Measurements from ENCODE around the gene MLLT6. TPM values are rescaled to one million over a fixed set of nuclear protein-coding genes. Genes with fewer than 3 reads are reported as not detected.

Gene MLLT6
- 10 to 100 TPM; 62.7 to 83.6 (median 73.0) TPM for total RNA-seq

GRCh38 chr17:38704606-38705522 lies at the start of gene MLLT6:
TSS of gene MLLT6 (plus strand) at chr17:38705273. CDS start at chr17:38705633, 360 bp downstream.
- no peak for DNase-seq (ENCODE audit: extremely low spot score)
- intact Hi-C loops (cut with DNase I): loop anchor here (5.0 kb wide), 1 partner anchor 42 kb away; the partner anchor contains the start of gene PCGF2
- WGBS: under 1% methylated on average over 70 of the region's 100 CpGs
- Histone ChIP-seq H3K27ac (replicated peaks in 1 of 4) (peak within 1 kb of the TSS; percentile 94 to 98 (median 96)), H3K4me1 (peaks cover 22 to 61% (median 54%) of the 10 kb centered on the region in 4 donors), H3K9me3 (no peaks in the 10 kb centered on the region), H3K27me3 (no peaks in the 10 kb centered on the region), H3K36me3 (peaks cover 7 to 27% (median 24%) of the 10 kb centered on the region in 4 donors), H3K4me3 (peak within 1 kb of the TSS; percentile 67 to 99 (median 90))
- TF ChIP-seq POLR2AphosphoS5 (IDR thresholded peaks at IDR 0.05) (peak; percentile 46 to 58), POLR2A (IDR thresholded peaks at IDR 0.05; ENCODE audit: low read depth) (peak; percentile 8), EP300 (IDR thresholded peaks at IDR 0.05) (no peak), CTCF (IDR thresholded peaks at IDR 0.05) (no peak)

- Histone ChIP-seq H3K4me1 (peaks cover 0 to 18% (median 8%) of the 10 kb centered on the region in 4 donors), H3K27ac (replicated peaks in 1 of 4) (peak overlapping the region in 2 of 4 donors; percentile 3 to 19), H3K9me3 (no peaks in the 10 kb centered on the region), H3K27me3 (peaks cover 0 to 63% (median 3%) of the 10 kb centered on the region in 4 donors), H3K4me3 (no peak overlapping the region), H3K36me3 (no peaks in the 10 kb centered on the region)
- WGBS: 78% methylated on average over 19 of the region's 27 CpGs
- intact Hi-C loops (cut with DNase I): no loop called here
- no peak for DNase-seq (ENCODE audit: extremely low spot score)
- TF ChIP-seq EP300 (IDR thresholded peaks at IDR 0.05): no peak
- TF ChIP-seq POLR2AphosphoS5 (IDR thresholded peaks at IDR 0.05): no peak
- no peak for TF ChIP-seq CTCF (IDR thresholded peaks at IDR 0.05)
- TF ChIP-seq POLR2A (IDR thresholded peaks at IDR 0.05; ENCODE audit: low read depth): no peak
Observed at GRCh38 chr17:38656959-38657823, 47.9 kb upstream of the MLLT6 start.

- Histone ChIP-seq H3K9me3 (no peaks in the 10 kb centered on the region), H3K27ac (replicated peaks in 1 of 4) (no peak overlapping the region), H3K27me3 (peaks cover 0 to 60% (median 3%) of the 10 kb centered on the region in 4 donors), H3K4me1 (peaks cover 0 to 18% (median 8%) of the 10 kb centered on the region in 4 donors), H3K4me3 (no peak overlapping the region), H3K36me3 (no peaks in the 10 kb centered on the region)
- intact Hi-C loops (cut with DNase I): no loop called here
- TF ChIP-seq POLR2A (IDR thresholded peaks at IDR 0.05; ENCODE audit: low read depth) (no peak), POLR2AphosphoS5 (IDR thresholded peaks at IDR 0.05) (no peak), EP300 (IDR thresholded peaks at IDR 0.05) (no peak), CTCF (IDR thresholded peaks at IDR 0.05) (no peak)
- 75% methylated on average over 8 of the region's 15 CpGs for WGBS
- no peak for DNase-seq (ENCODE audit: extremely low spot score)
Observed at GRCh38 chr17:38657824-38658740, 47.0 kb upstream of the MLLT6 start.

GRCh38 chr17:38658741-38659345 lies 46.2 kb upstream of the MLLT6 start:
- WGBS: 49% methylated on average over 9 of the region's 13 CpGs
- Histone ChIP-seq H3K36me3 (no peaks in the 10 kb centered on the region), H3K4me1 (peaks cover 0 to 18% (median 8%) of the 10 kb centered on the region in 4 donors), H3K4me3 (no peak overlapping the region), H3K27ac (replicated peaks in 1 of 4) (no peak overlapping the region), H3K27me3 (peaks cover 0 to 57% (median 3%) of the 10 kb centered on the region in 4 donors), H3K9me3 (no peaks in the 10 kb centered on the region)
- no peak for DNase-seq (ENCODE audit: extremely low spot score)
- intact Hi-C loops (cut with DNase I): no loop called here
- TF ChIP-seq POLR2A (IDR thresholded peaks at IDR 0.05; ENCODE audit: low read depth) (no peak), EP300 (IDR thresholded peaks at IDR 0.05) (no peak), CTCF (IDR thresholded peaks at IDR 0.05) (no peak), POLR2AphosphoS5 (IDR thresholded peaks at IDR 0.05) (no peak)

All from esophagus muscularis mucosa (tissue), 4 donors.